Activated B cell treated with CpG ODN at 0.5 μM for 24 hours (primary cell): ENCODE data around the gene SIGLEC14. TPM values are rescaled to one million over a fixed set of nuclear protein-coding genes. Genes with fewer than 3 reads are reported as not detected.

ENCODE experiments used
- ATAC-seq: fragments of 200-7000 bp; cut with Tn5 transposase; one replicate; pipeline ENCODE4 v1.10.0; 2021; ENCODE audit warnings: low read depth, mild to moderate bottlenecking, moderate library complexity
- CTCF ChIA-PET: fragments of 350-600 bp; sonication (Branson Sonifier 250); formaldehyde crosslinking; loops from one replicate; lab custom pipeline; 2021; ENCODE audit warnings: antibody characterized with exemption; lab: Charles Lee
- POLR2A ChIA-PET: fragments of 350-600 bp; sonication (Branson Sonifier 250); formaldehyde crosslinking; loops from one replicate; lab custom pipeline; 2021; ENCODE audit warnings: antibody characterized with exemption; lab: Charles Lee
- DNase-seq: peaks from one replicate; pipeline ENCODE4 v3.0.0; 2022
- H3K27ac Mint-ChIP-seq: one replicate; pipeline ENCODE4 v1.8.0; 2020; ENCODE audit warnings: mixed read lengths
- H3K27me3 Mint-ChIP-seq: one replicate; pipeline ENCODE4 v1.8.0; 2021; ENCODE audit warnings: mixed read lengths
- H3K36me3 Mint-ChIP-seq: one replicate; pipeline ENCODE4 v1.8.0; 2021; ENCODE audit warnings: low read depth, mixed read lengths
- H3K4me1 Mint-ChIP-seq: one replicate; pipeline ENCODE4 v1.8.0; 2021; ENCODE audit warnings: mixed read lengths
- H3K4me3 Mint-ChIP-seq: one replicate; pipeline ENCODE4 v1.8.0; 2020; ENCODE audit warnings: mild to moderate bottlenecking, mixed read lengths
- H3K9me3 Mint-ChIP-seq: one replicate; pipeline ENCODE4 v1.8.0; 2020; ENCODE audit warnings: mixed read lengths
- intact Hi-C: fragments of 100-400 bp; cut with micrococcal nuclease; formaldehyde crosslinking; loops from one replicate; pipeline ENCODE4 v1.15.1; 2024
- total RNA-seq: library from RNA; stranded (reverse); gene quantifications from 2 replicates; pipeline ENCODE4 v1.2.3, GENCODE V29; 2022
- TF ChIP-seq, protein P1 (sequence below): fragments of 200-600 bp; IDR thresholded peaks from one replicate; pipeline ENCODE4 v1.8.0; 2022; ENCODE audit warnings: antibody characterized with exemption, mild to moderate bottlenecking

The SIGLEC14 gene
- total RNA-seq, 1 donor from 2014 or later = 12.8 TPM

DNA sequence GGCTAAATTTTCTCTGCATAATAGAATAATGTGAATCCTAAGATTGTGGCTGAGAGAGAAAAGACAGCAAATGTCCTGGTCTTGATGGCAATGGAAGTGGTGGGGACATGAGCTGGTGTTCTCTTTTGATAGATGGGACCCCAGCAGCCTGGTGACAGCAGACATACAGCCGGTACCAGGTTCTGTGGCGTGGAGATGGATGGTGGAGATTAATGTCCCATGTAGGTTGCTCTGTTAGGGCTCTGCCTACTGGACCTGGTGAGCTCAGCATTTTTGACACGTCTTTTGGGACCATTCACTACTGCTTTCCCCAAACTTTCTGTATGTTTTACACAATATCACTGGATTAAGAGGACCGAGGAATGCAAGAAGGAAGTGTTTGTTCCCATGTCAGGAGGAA, 8.2 kb upstream of the SIGLEC14 start:
- DNase-seq (no peak), ATAC-seq (no peak)
- H3K9me3 Mint-ChIP-seq = peaks cover 5% of the 10 kb centered on the region
- TF ChIP-seq, protein P1, sequence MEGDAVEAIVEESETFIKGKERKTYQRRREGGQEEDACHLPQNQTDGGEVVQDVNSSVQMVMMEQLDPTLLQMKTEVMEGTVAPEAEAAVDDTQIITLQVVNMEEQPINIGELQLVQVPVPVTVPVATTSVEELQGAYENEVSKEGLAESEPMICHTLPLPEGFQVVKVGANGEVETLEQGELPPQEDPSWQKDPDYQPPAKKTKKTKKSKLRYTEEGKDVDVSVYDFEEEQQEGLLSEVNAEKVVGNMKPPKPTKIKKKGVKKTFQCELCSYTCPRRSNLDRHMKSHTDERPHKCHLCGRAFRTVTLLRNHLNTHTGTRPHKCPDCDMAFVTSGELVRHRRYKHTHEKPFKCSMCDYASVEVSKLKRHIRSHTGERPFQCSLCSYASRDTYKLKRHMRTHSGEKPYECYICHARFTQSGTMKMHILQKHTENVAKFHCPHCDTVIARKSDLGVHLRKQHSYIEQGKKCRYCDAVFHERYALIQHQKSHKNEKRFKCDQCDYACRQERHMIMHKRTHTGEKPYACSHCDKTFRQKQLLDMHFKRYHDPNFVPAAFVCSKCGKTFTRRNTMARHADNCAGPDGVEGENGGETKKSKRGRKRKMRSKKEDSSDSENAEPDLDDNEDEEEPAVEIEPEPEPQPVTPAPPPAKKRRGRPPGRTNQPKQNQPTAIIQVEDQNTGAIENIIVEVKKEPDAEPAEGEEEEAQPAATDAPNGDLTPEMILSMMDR = no peak
- H3K27me3 Mint-ChIP-seq = no peaks in the 10 kb centered on the region
- no peak overlapping the region for H3K4me3 Mint-ChIP-seq
- peaks cover 50% of the 10 kb centered on the region for H3K4me1 Mint-ChIP-seq
- no peak overlapping the region for H3K27ac Mint-ChIP-seq
- no peaks in the 10 kb centered on the region for H3K36me3 Mint-ChIP-seq
- ChIA-PET POLR2A (interaction anchor here (0.5 to 1.5 kb wide), 3 partner anchors 53 to 232 kb away, joined by 3 to 8 read pairs (median 5); no protein-coding TSS in a partner anchor), CTCF (interaction anchor here (0.8 to 9.8 kb wide), 12 partner anchors 12 to 233 kb away, joined by 3 to 414 read pairs (median 4); partner anchors contain the start of gene SIGLEC6)
- intact Hi-C loops = loop anchor here (5.0 kb wide), 2 partner anchors 122 to 123 kb away; partner anchors contain the start of gene SIGLEC6

DNA sequence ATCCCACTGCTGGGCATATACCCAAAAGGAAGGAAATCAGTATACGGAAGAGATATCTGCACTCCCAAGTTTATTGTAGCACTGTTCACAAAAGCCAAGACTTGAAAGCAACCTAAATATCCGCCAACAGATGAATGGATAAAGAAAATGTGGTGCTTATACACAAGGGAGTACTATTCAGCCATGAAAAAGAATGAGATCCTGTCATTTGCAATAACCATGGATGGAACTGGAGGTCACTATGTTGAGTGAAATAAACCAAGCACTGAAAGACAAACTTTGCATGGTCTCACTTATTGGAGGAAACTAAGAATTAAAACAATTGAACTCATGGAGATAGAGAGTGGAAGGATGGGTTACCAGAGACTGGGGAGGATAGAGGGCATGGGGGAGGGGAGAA, 6.5 kb upstream of the SIGLEC14 start:
- Mint-ChIP-seq H3K4me1 (peaks cover 61% of the 10 kb centered on the region), H3K27me3 (no peaks in the 10 kb centered on the region), H3K27ac (peak overlapping the region; percentile 10), H3K9me3 (peaks cover 5% of the 10 kb centered on the region), H3K36me3 (no peaks in the 10 kb centered on the region), H3K4me3 (no peak overlapping the region)
- DNase-seq = no peak
- POLR2A ChIA-PET = interaction anchor here (1.2 to 1.6 kb wide), 2 partner anchors 46 to 53 kb away, joined by 3 to 7 read pairs; no protein-coding TSS in a partner anchor
- intact Hi-C loops = loop anchor here (5.0 kb wide), 1 partner anchor 121 kb away; the partner anchor contains the start of gene SIGLEC6
- CTCF ChIA-PET = interaction anchor here (1.2 to 2.0 kb wide), 3 partner anchors 8 to 138 kb away, joined by 3 to 10 read pairs (median 4); no protein-coding TSS in a partner anchor
- no peak for ATAC-seq
- TF ChIP-seq, protein P1 = no peak

- H3K4me3 Mint-ChIP-seq = no peak overlapping the region
- intact Hi-C loops = loop anchor here (5.0 kb wide), 1 partner anchor 120 kb away; the partner anchor contains the start of gene SIGLEC6
- POLR2A ChIA-PET = interaction anchor here (0.7 to 1.6 kb wide), 6 partner anchors 45 to 235 kb away, joined by 3 to 9 read pairs (median 6); partner anchors contain the start of gene SIGLEC10
- CTCF ChIA-PET = interaction anchor here (0.9 to 2.2 kb wide), 11 partner anchors 9 to 313 kb away, joined by 3 to 8 read pairs (median 4); no protein-coding TSS in a partner anchor
- H3K36me3 Mint-ChIP-seq = no peaks in the 10 kb centered on the region
- TF ChIP-seq, protein P1 = no peak
- peaks cover 5% of the 10 kb centered on the region for H3K9me3 Mint-ChIP-seq
- peaks cover 63% of the 10 kb centered on the region for H3K4me1 Mint-ChIP-seq
- no peak for ATAC-seq
- no peaks in the 10 kb centered on the region for H3K27me3 Mint-ChIP-seq
- H3K27ac Mint-ChIP-seq = peak overlapping the region; percentile 81
- no peak for DNase-seq
Observed at GRCh38 chr19:51652266-51652665, 5.6 kb upstream of the SIGLEC14 start.

DNA sequence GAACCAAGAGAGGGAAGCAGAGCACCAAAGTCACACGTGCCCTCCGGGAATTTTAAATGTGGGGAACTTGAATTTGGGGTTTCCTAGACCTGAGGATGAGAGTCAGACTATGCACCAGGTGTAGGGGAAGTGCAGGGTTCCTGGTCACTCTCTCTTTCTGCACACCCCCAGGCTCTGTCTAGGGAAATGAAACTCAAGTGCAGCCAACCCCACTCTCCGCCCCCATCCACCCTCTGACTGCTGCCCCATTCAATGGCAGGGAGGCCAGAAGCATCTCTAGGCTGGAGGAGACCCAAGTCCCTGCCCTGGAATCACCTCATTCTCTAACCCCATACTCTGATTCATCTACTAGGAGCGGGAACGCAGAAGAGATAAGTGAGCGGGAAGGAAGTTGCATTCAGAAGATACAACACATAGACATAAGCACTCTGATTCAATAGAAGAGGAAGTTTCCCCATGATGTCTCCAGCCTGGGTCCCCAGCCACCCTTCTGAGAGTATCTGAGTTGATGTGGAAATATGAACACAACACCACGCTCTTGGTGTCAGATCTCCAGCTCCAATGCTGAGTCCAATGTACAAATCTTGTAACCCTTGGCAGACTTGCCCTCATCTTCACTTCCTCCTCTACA, 4.7 kb upstream of the SIGLEC14 start:
- H3K27ac Mint-ChIP-seq = peak overlapping the region; percentile 81
- peak overlapping the region; percentile 33 for H3K4me3 Mint-ChIP-seq
- peak; percentile 86 for ATAC-seq
- CTCF ChIA-PET = interaction anchor here (0.9 to 2.2 kb wide), 9 partner anchors 10 to 312 kb away, joined by 3 to 8 read pairs (median 4); no protein-coding TSS in a partner anchor
- no peaks in the 10 kb centered on the region for H3K36me3 Mint-ChIP-seq
- H3K4me1 Mint-ChIP-seq = peaks cover 61% of the 10 kb centered on the region
- intact Hi-C loops = loop anchor here (1.0 to 5.0 kb wide), 4 partner anchors 31 to 234 kb away; partner anchors contain the start of genes SIGLEC10 and SIGLEC6
- DNase-seq = peak; percentile 53
- TF ChIP-seq, protein P1 = no peak
- no peaks in the 10 kb centered on the region for H3K27me3 Mint-ChIP-seq
- POLR2A ChIA-PET = interaction anchor here (0.7 to 1.6 kb wide), 4 partner anchors 44 to 234 kb away, joined by 3 to 9 read pairs (median 7); partner anchors contain the start of gene SIGLEC10
- peaks cover 5% of the 10 kb centered on the region for H3K9me3 Mint-ChIP-seq
